Trophoblast cell (in vitro differentiated cells and primary cell): Measurements from ENCODE around the gene JPH4.

Experiments used
- DNase-seq, 2 donors: peaks; one replicate each; pipeline ENCODE4 v3.0.0-alpha.2; 2016
- H2AFZ ChIP-seq: 2 replicates; pipeline ENCODE4 v1.6.1; 2013; ENCODE audit warnings: low read length, moderate library complexity, mild to moderate bottlenecking; ENCODE audit not compliant: insufficient read depth, poor library complexity
- H2AK5ac ChIP-seq: 2 replicates; pipeline ENCODE4 v1.6.1; 2013; ENCODE audit warnings: mild to moderate bottlenecking, low read length
- H2BK120ac ChIP-seq: 2 replicates; pipeline ENCODE4 v1.6.1; 2013; ENCODE audit warnings: low read length, mild to moderate bottlenecking, moderate library complexity; ENCODE audit not compliant: insufficient read depth, poor library complexity
- H2BK12ac ChIP-seq: 2 replicates; pipeline ENCODE4 v1.6.1; 2013; ENCODE audit warnings: mild to moderate bottlenecking, low read length, moderate library complexity
- H2BK5ac ChIP-seq: 2 replicates; pipeline ENCODE4 v1.6.1; 2013; ENCODE audit warnings: low read length, low read depth, moderate library complexity, mild to moderate bottlenecking; ENCODE audit not compliant: poor library complexity
- H3K14ac ChIP-seq: 2 replicates; pipeline ENCODE4 v1.6.1; 2013; ENCODE audit warnings: mild to moderate bottlenecking, low read length
- H3K18ac ChIP-seq: 2 replicates; pipeline ENCODE4 v1.6.1; 2013; ENCODE audit warnings: mild to moderate bottlenecking, low read length
- H3K23ac ChIP-seq: 2 replicates; pipeline ENCODE4 v1.6.1; 2013; ENCODE audit warnings: low read length
- H3K27ac ChIP-seq: 2 replicates; pipeline ENCODE4 v1.5.1; 2013; ENCODE audit warnings: low read depth, mild to moderate bottlenecking, inconsistent platforms, low read length, moderate library complexity
- H3K27me3 ChIP-seq: 2 replicates; pipeline ENCODE4 v1.6.1; 2013; ENCODE audit warnings: inconsistent platforms, mild to moderate bottlenecking, low read length, moderate library complexity; ENCODE audit not compliant: insufficient read depth
- H3K36me3 ChIP-seq, 2 experiments: 1 replicate in 1 of 2; 2 replicates in 1 of 2; pipeline ENCODE4 v1.6.1; 2013; ENCODE audit warnings: low read length in 2 of 2, mild to moderate bottlenecking in 2 of 2, moderate library complexity in 1 of 2; ENCODE audit not compliant: insufficient read depth in 2 of 2, control insufficient read depth in 1 of 2
- H3K4ac ChIP-seq: 2 replicates; pipeline ENCODE4 v1.6.1; 2013; ENCODE audit warnings: low read depth, mild to moderate bottlenecking, low read length, moderate library complexity
- H3K4me1 ChIP-seq, 2 experiments: 1 replicate in 1 of 2; 2 replicates in 1 of 2; pipeline ENCODE4 v1.6.1; 2013; ENCODE audit warnings: low read length in 2 of 2, mild to moderate bottlenecking in 2 of 2, moderate library complexity in 1 of 2; ENCODE audit not compliant: insufficient read depth in 2 of 2, control insufficient read depth in 1 of 2
- H3K4me2 ChIP-seq: 2 replicates; pipeline ENCODE4 v1.6.1; 2013; ENCODE audit warnings: inconsistent platforms, mild to moderate bottlenecking, low read length, moderate library complexity
- H3K4me3 ChIP-seq: 2 replicates; pipeline ENCODE4 v1.5.1; 2013; ENCODE audit warnings: mild to moderate bottlenecking, low read depth, low read length, inconsistent platforms
- H3K79me1 ChIP-seq: one replicate; pipeline ENCODE4 v1.6.1; 2013; ENCODE audit warnings: low read length
- H3K79me2 ChIP-seq: 2 replicates; pipeline ENCODE4 v1.6.1; 2013; ENCODE audit warnings: low read length, mild to moderate bottlenecking; ENCODE audit not compliant: control insufficient read depth, insufficient read depth, poor library complexity
- H3K9ac ChIP-seq: 2 replicates; pipeline ENCODE4 v1.6.1; 2013; ENCODE audit warnings: mild to moderate bottlenecking, low read length
- H3K9me3 ChIP-seq: 2 replicates; pipeline ENCODE4 v1.6.1; 2013; ENCODE audit warnings: low read depth, mild to moderate bottlenecking, control low read depth, inconsistent platforms, low read length; ENCODE audit not compliant: insufficient read depth
- H4K12ac ChIP-seq: 2 replicates; pipeline ENCODE4 v1.6.1; 2013; ENCODE audit warnings: low read depth, mild to moderate bottlenecking, low read length, moderate library complexity
- H4K8ac ChIP-seq: 2 replicates; pipeline ENCODE4 v1.6.1; 2013; ENCODE audit warnings: low read depth, mild to moderate bottlenecking, low read length, moderate library complexity
- H4K91ac ChIP-seq: one replicate; pipeline ENCODE4 v1.6.1; 2013; ENCODE audit warnings: low read depth, mild to moderate bottlenecking, low read length, moderate library complexity
- WGBS: extraction: QIAGEN DNeasy Blood & Tissue Kit; methylation state at CpG from one replicate; pipeline ENCODE4 v1.1.7; 2013; ENCODE audit warnings: missing lambda C conversion rate; ENCODE audit not compliant: insufficient read length, insufficient coverage; ENCODE audit errors: extremely low coverage; 5-methylcytosine and 5-hydroxymethylcytosine counted together

JPH4 gene

DNA sequence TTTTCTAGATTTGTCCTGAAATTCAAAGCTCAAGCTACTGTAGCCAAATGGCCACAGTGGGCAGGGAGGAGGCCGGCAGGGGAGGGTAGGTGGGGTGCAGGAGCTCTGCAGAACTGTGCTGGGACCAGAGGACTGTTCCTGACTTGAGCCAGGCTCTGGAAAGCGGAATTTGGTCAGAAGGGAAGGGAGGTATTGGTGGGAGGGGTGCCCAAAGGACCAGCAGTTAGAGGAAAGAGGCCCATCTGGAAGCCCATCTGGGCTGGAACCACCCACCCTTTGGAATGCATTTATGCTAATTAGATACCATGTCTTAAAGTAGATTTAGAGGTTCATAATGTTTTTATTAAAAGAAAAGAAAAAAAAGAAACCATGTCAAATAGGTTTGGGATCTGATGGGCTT lies 24.5 kb upstream of the JPH4 start:
- Histone ChIP-seq H3K27me3 (no peaks in the 10 kb centered on the region), H3K18ac (no peak overlapping the region), H2AFZ (no peak overlapping the region), H4K12ac (no peak overlapping the region), H2BK5ac (no peak overlapping the region), H3K4me1 (peaks cover 0 to 3% of the 10 kb centered on the region in 2 experiments), H3K9ac (no peak overlapping the region), H2AK5ac (no peak overlapping the region), H3K27ac (no peak overlapping the region), H4K91ac (no peak overlapping the region), H3K14ac (no peak overlapping the region), H3K23ac (no peak overlapping the region), H4K8ac (no peak overlapping the region), H3K4me3 (no peak overlapping the region), H2BK120ac (no peak overlapping the region), H3K9me3 (peaks cover 2% of the 10 kb centered on the region), H2BK12ac (no peak overlapping the region), H3K79me2 (no peaks in the 10 kb centered on the region), H3K79me1 (no peaks in the 10 kb centered on the region), H3K4me2 (no peak overlapping the region), H3K4ac (no peak overlapping the region), H3K36me3 (no peaks in the 10 kb centered on the region)
- no CpG with 5 or more reads among the region's 2 CpGs for WGBS
- DNase-seq, result no peak

GRCh38 chr14:23602181-23603095 lies 23.8 kb upstream of the JPH4 start:
- no peak overlapping the region for H2BK12ac ChIP-seq
- H2AFZ ChIP-seq, result no peak overlapping the region
- no peak overlapping the region for H3K23ac ChIP-seq
- H2AK5ac ChIP-seq, result no peak overlapping the region
- H3K27ac ChIP-seq, result no peak overlapping the region
- peaks cover 0 to 3% of the 10 kb centered on the region in 2 experiments for H3K4me1 ChIP-seq
- no peaks in the 10 kb centered on the region for H3K27me3 ChIP-seq
- H3K9ac ChIP-seq, result no peak overlapping the region
- WGBS, result no CpG with 5 or more reads among the region's 12 CpGs
- H3K4ac ChIP-seq, result no peak overlapping the region
- no peak overlapping the region for H2BK5ac ChIP-seq
- no peaks in the 10 kb centered on the region for H3K36me3 ChIP-seq
- no peak overlapping the region for H3K14ac ChIP-seq
- no peak overlapping the region for H3K4me2 ChIP-seq
- no peaks in the 10 kb centered on the region for H3K79me2 ChIP-seq
- no peak overlapping the region for H4K91ac ChIP-seq
- no peak overlapping the region for H4K12ac ChIP-seq
- no peaks in the 10 kb centered on the region for H3K79me1 ChIP-seq
- no peak overlapping the region for H4K8ac ChIP-seq
- no peak overlapping the region for H3K18ac ChIP-seq
- no peak overlapping the region for H3K4me3 ChIP-seq
- peaks cover 2% of the 10 kb centered on the region for H3K9me3 ChIP-seq
- H2BK120ac ChIP-seq, result no peak overlapping the region
- DNase-seq, result no peak

DNA sequence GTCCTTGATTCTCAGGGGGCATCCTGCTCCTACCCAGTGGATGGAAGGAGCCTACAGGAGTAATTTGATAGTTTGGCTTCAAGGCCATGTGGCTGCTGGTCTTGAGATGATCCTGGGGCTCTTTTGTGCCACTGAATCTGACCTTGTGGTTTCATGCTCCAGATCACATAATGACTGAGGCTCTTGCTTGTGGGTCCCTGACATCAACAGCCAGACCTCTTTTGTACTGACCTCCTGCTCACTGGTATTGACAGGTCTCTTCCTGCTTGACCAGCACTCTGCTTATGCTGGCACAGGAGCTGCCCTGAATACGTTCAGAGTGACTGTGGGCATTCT lies 23.2 kb upstream of the JPH4 start:
- no peak overlapping the region for H4K12ac ChIP-seq
- no peak overlapping the region for H2BK5ac ChIP-seq
- no peak overlapping the region for H2AFZ ChIP-seq
- H3K23ac ChIP-seq, result no peak overlapping the region
- H2BK120ac ChIP-seq, result no peak overlapping the region
- H3K27me3 ChIP-seq, result no peaks in the 10 kb centered on the region
- no peak overlapping the region for H2BK12ac ChIP-seq
- H3K4me3 ChIP-seq, result no peak overlapping the region
- peaks cover 0 to 3% of the 10 kb centered on the region in 2 experiments for H3K4me1 ChIP-seq
- H3K4me2 ChIP-seq, result no peak overlapping the region
- H2AK5ac ChIP-seq, result no peak overlapping the region
- no peak overlapping the region for H3K4ac ChIP-seq
- no peak overlapping the region for H3K9ac ChIP-seq
- no peak overlapping the region for H3K18ac ChIP-seq
- no peak overlapping the region for H4K8ac ChIP-seq
- peaks cover 2% of the 10 kb centered on the region for H3K9me3 ChIP-seq
- H3K79me2 ChIP-seq, result no peaks in the 10 kb centered on the region
- no peaks in the 10 kb centered on the region for H3K36me3 ChIP-seq
- no CpG with 5 or more reads among the region's 1 CpG for WGBS
- H4K91ac ChIP-seq, result no peak overlapping the region
- no peak overlapping the region for H3K14ac ChIP-seq
- no peak for DNase-seq
- H3K27ac ChIP-seq, result no peak overlapping the region
- H3K79me1 ChIP-seq, result no peaks in the 10 kb centered on the region

- H2BK5ac ChIP-seq, result no peak overlapping the region
- H3K23ac ChIP-seq, result no peak overlapping the region
- H4K91ac ChIP-seq, result no peak overlapping the region
- no peaks in the 10 kb centered on the region for H3K79me2 ChIP-seq
- H3K27ac ChIP-seq, result no peak overlapping the region
- H3K4me1 ChIP-seq, result peaks cover 0 to 3% of the 10 kb centered on the region in 2 experiments
- H4K12ac ChIP-seq, result no peak overlapping the region
- H3K9ac ChIP-seq, result no peak overlapping the region
- H3K4me3 ChIP-seq, result no peak overlapping the region
- no peak overlapping the region for H2AFZ ChIP-seq
- no peak overlapping the region for H3K18ac ChIP-seq
- H3K36me3 ChIP-seq, result no peaks in the 10 kb centered on the region
- no peak overlapping the region for H2AK5ac ChIP-seq
- no peak overlapping the region for H3K4ac ChIP-seq
- H2BK12ac ChIP-seq, result no peak overlapping the region
- no peaks in the 10 kb centered on the region for H3K79me1 ChIP-seq
- H4K8ac ChIP-seq, result no peak overlapping the region
- peaks cover 2% of the 10 kb centered on the region for H3K9me3 ChIP-seq
- no peak overlapping the region for H3K14ac ChIP-seq
- no peak overlapping the region for H3K4me2 ChIP-seq
- DNase-seq, result no peak
- H3K27me3 ChIP-seq, result no peaks in the 10 kb centered on the region
- H2BK120ac ChIP-seq, result no peak overlapping the region
These were observed 22.8 kb upstream of the JPH4 start for GRCh38 chr14:23601424-23601823.
